COLO829 (cell line): ENCODE data around the gene PPARA.

Source experiments
- DNase-seq: peaks from one replicate; pipeline ENCODE4 v3.0.0; 2012; ENCODE audit warnings: low spot score

PPARA gene

GRCh38 chr22:46143491-46144147 is 6.7 kb upstream of the PPARA start:
- DNase-seq, result no peak

GRCh38 chr22:46145361-46145851 is 4.9 kb upstream of the PPARA start:
- no peak for DNase-seq

GRCh38 chr22:46145896-46146295 is 4.4 kb upstream of the PPARA start:
- DNase-seq, result no peak

GRCh38 chr22:46146329-46146728 is 4.0 kb upstream of the PPARA start:
- DNase-seq, result no peak

- no peak for DNase-seq
Measured at GRCh38 chr22:46147061-46147460, 3.3 kb upstream of the PPARA start.

GRCh38 chr22:46147471-46148267 is 2.7 kb upstream of the PPARA start:
- DNase-seq, result no peak

- DNase-seq, result no peak
Measured at GRCh38 chr22:46148336-46148735, 2.0 kb upstream of the PPARA start.

- no peak for DNase-seq
Measured at GRCh38 chr22:46148816-46149511, 1.4 kb upstream of the PPARA start.

- no peak for DNase-seq
Measured at GRCh38 chr22:46149512-46150033, 753 bp upstream of the PPARA start.

- no peak for DNase-seq
Measured at GRCh38 chr22:46150655-46151477, 540 bp downstream of the PPARA start.

- no peak for DNase-seq
Measured at GRCh38 chr22:46153930-46154329, 3.6 kb downstream of the PPARA start.

GRCh38 chr22:46156031-46156430 is 5.7 kb downstream of the PPARA start:
- no peak for DNase-seq

GRCh38 chr22:46158283-46158682 is 8.0 kb downstream of the PPARA start:
- DNase-seq, result no peak

- DNase-seq, result no peak
Measured at GRCh38 chr22:46159212-46159611, 8.9 kb downstream of the PPARA start.

- no peak for DNase-seq
Measured at GRCh38 chr22:46159777-46160176, 9.5 kb downstream of the PPARA start.

- no peak for DNase-seq
Measured at GRCh38 chr22:46162285-46162684, 12.0 kb downstream of the PPARA start.

GRCh38 chr22:46162771-46163556 is 12.6 kb downstream of the PPARA start:
- no peak for DNase-seq

GRCh38 chr22:46163557-46163888 is 13.2 kb downstream of the PPARA start:
- DNase-seq, result no peak

GRCh38 chr22:46165977-46166376 is 15.7 kb downstream of the PPARA start:
- DNase-seq, result no peak

GRCh38 chr22:46169628-46170027 is 19.3 kb downstream of the PPARA start:
- no peak for DNase-seq

- DNase-seq, result no peak
Measured at GRCh38 chr22:46171940-46172339, 21.6 kb downstream of the PPARA start.
